DOHH2 (cell line): ENCODE results near the gene PDILT.

ENCODE experiments used
- H3F3A ChIP-seq: fragments of 200-600 bp; sonication (generic), shearing (Covaris generic); 2 replicates; pipeline ENCODE4 v1.6.0; 2016; ENCODE audit warnings: antibody characterized with exemption, mild to moderate bottlenecking; ENCODE audit not compliant: control insufficient read depth, insufficient read depth
- H3K27ac ChIP-seq: fragments of 200-600 bp; sonication (generic); 2 replicates; pipeline ENCODE4 v1.5.1; 2014; ENCODE audit warnings: low read depth, mild to moderate bottlenecking, low read length, moderate library complexity
- H3K27me3 ChIP-seq: fragments of 200-600 bp; sonication (generic); 2 replicates; pipeline ENCODE4 v1.6.1; 2014; ENCODE audit warnings: mild to moderate bottlenecking, low read length, mixed read lengths; ENCODE audit not compliant: control insufficient read depth
- H3K36me3 ChIP-seq: fragments of 200-600 bp; sonication (generic); 2 replicates; pipeline ENCODE4 v1.6.1; 2014; ENCODE audit warnings: mild to moderate bottlenecking, low read length, moderate library complexity, mixed read lengths; ENCODE audit not compliant: control insufficient read depth
- H3K4me1 ChIP-seq: fragments of 200-600 bp; sonication (generic); 2 replicates; pipeline ENCODE4 v1.6.1; 2014; ENCODE audit warnings: mild to moderate bottlenecking, low read length, mixed read lengths; ENCODE audit not compliant: control insufficient read depth
- H3K4me2 ChIP-seq: fragments of 200-600 bp; sonication (generic); 2 replicates; pipeline ENCODE4 v1.6.0; 2014; ENCODE audit warnings: mild to moderate bottlenecking, low read length, moderate library complexity
- H3K4me3 ChIP-seq: fragments of 200-600 bp; sonication (generic); 2 replicates; pipeline ENCODE4 v1.5.1; 2014; ENCODE audit warnings: mild to moderate bottlenecking, low read length, mixed read lengths
- H3K79me2 ChIP-seq: fragments of 200-600 bp; sonication (generic); 2 replicates; pipeline ENCODE4 v1.6.1; 2014; ENCODE audit warnings: mild to moderate bottlenecking, low read length, mixed read lengths; ENCODE audit not compliant: control insufficient read depth
- H3K9me2 ChIP-seq: fragments of 200-600 bp; sonication (generic); replicated peaks from 2 replicates; pipeline ENCODE4 v1.6.1; 2014; ENCODE audit warnings: mild to moderate bottlenecking, low read length, mixed read lengths; ENCODE audit not compliant: control insufficient read depth
- H3K9me3 ChIP-seq: fragments of 200-600 bp; sonication (generic); 2 replicates; pipeline ENCODE4 v1.6.1; 2014; ENCODE audit warnings: antibody characterized with exemption, low read length, mixed read lengths; ENCODE audit not compliant: control insufficient read depth, insufficient read depth
- H4K20me1 ChIP-seq: fragments of 200-600 bp; sonication (generic); 2 replicates; pipeline ENCODE4 v1.6.0; 2014; ENCODE audit warnings: low read depth, mild to moderate bottlenecking, antibody characterized with exemption, low read length, moderate library complexity; ENCODE audit not compliant: control insufficient read depth, insufficient read depth
- EZH2phosphoT487 ChIP-seq: fragments of 200-600 bp; sonication (generic); IDR thresholded peaks from 2 replicates; pipeline ENCODE4 v1.6.1; 2017; ENCODE audit warnings: borderline replicate concordance, mild to moderate bottlenecking, antibody characterized with exemption, low read length, moderate library complexity, mixed read lengths
- TF ChIP-seq, protein P1 (sequence below): fragments of 200-600 bp; sonication (generic); IDR thresholded peaks from one replicate; pipeline ENCODE4 v1.5.1; 2014; ENCODE audit warnings: antibody characterized with exemption, mild to moderate bottlenecking, low read depth, low read length; ENCODE audit not compliant: poor library complexity, severe bottlenecking

Gene PDILT

DNA sequence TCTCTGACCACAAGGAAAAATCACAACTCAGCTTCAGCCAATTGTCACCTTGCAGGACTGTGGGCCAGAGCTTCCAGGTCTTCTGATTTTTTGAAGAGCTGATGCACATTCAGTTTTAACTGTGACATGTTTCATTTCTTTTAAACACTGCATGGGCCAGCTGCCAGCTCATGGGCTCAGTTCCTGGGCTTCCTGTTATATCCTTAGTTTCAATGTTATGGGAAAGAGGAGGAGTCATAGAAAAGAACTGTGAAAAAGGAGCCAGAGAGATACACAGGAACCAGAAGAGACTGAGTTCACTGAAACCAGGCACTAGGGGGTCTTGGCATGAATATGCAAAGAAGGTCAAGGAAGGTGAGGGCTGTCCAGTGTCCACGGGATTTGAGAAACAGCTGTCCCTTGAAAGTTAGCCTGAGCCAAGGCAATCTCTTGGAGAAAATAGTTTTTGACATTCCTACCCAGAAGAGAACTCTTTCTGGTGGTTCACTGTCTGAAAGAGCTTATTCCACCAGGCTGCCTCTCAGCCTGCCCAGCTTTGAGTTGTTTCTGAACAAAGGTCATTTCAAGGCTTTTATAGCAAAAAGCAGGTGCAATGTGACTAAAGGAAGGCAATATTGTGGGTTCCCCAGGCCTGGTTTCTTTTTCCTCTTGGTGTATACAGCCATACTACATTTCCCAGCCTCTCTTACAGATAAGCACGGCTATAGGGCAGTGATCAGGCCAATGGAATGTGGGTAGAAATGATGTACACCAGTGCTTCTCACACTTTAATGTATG is 10.5 kb downstream of the PDILT start:
- H3K9me2 ChIP-seq, result no peaks in the 10 kb centered on the region
- no peaks in the 10 kb centered on the region for H3K27me3 ChIP-seq
- H3K27ac ChIP-seq, result no peak overlapping the region
- no peaks in the 10 kb centered on the region for H3K9me3 ChIP-seq
- H3F3A ChIP-seq, result no peaks in the 10 kb centered on the region
- no peaks in the 10 kb centered on the region for H3K4me1 ChIP-seq
- H3K79me2 ChIP-seq, result no peaks in the 10 kb centered on the region
- no peaks in the 10 kb centered on the region for H3K36me3 ChIP-seq
- no peaks in the 10 kb centered on the region for H4K20me1 ChIP-seq
- H3K4me2 ChIP-seq, result no peak overlapping the region
- TF ChIP-seq EZH2phosphoT487, result no peak
- TF ChIP-seq, protein P1, sequence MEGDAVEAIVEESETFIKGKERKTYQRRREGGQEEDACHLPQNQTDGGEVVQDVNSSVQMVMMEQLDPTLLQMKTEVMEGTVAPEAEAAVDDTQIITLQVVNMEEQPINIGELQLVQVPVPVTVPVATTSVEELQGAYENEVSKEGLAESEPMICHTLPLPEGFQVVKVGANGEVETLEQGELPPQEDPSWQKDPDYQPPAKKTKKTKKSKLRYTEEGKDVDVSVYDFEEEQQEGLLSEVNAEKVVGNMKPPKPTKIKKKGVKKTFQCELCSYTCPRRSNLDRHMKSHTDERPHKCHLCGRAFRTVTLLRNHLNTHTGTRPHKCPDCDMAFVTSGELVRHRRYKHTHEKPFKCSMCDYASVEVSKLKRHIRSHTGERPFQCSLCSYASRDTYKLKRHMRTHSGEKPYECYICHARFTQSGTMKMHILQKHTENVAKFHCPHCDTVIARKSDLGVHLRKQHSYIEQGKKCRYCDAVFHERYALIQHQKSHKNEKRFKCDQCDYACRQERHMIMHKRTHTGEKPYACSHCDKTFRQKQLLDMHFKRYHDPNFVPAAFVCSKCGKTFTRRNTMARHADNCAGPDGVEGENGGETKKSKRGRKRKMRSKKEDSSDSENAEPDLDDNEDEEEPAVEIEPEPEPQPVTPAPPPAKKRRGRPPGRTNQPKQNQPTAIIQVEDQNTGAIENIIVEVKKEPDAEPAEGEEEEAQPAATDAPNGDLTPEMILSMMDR, result no peak
- no peak overlapping the region for H3K4me3 ChIP-seq

DNA sequence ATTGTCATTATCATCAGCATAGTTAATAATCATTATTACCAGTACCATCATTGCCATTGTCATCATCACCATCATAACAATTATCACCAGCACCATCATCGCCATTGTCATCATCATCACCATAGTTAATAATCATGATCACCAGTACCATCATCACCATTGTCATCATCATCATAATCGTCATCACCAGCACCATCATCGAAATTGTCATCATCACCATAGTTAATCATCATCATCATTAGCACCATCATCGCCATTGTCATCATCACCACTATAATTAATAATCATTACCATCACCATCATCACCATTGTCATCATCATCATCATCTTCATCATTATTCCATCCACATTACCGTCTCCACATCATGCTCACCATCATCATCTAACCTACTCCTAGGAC is 13.5 kb downstream of the PDILT start:
- TF ChIP-seq, protein P1, result no peak
- no peak for TF ChIP-seq EZH2phosphoT487
- no peaks in the 10 kb centered on the region for H3K36me3 ChIP-seq
- H3K27ac ChIP-seq, result no peak overlapping the region
- no peaks in the 10 kb centered on the region for H3F3A ChIP-seq
- no peak overlapping the region for H3K4me3 ChIP-seq
- no peaks in the 10 kb centered on the region for H4K20me1 ChIP-seq
- H3K9me3 ChIP-seq, result no peaks in the 10 kb centered on the region
- H3K4me1 ChIP-seq, result no peaks in the 10 kb centered on the region
- H3K9me2 ChIP-seq, result no peaks in the 10 kb centered on the region
- H3K4me2 ChIP-seq, result no peak overlapping the region
- no peaks in the 10 kb centered on the region for H3K27me3 ChIP-seq
- no peaks in the 10 kb centered on the region for H3K79me2 ChIP-seq

DNA sequence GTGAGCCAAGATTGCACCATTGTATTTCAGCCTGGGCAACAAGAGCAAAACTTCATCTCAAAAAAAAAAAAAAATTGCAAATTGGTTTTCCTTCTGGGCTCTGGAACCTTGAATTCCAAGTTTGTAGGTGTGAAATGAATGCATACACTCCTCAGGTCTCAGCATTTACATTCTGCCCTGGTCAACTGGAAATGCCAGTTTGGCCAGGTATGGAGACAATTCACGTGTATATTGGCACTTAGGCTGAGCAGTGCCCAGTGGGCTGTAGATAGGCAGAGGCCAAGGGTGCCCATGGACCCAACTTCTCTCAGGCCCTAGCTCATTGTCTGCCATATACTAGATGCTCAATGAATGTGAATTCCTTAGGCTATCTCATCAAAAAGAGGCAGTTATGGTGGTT is 15.7 kb downstream of the PDILT start:
- H3K36me3 ChIP-seq, result no peaks in the 10 kb centered on the region
- H3K4me1 ChIP-seq, result no peaks in the 10 kb centered on the region
- no peak for TF ChIP-seq EZH2phosphoT487
- TF ChIP-seq, protein P1, result no peak
- H3K4me2 ChIP-seq, result no peak overlapping the region
- H3K79me2 ChIP-seq, result no peaks in the 10 kb centered on the region
- H3F3A ChIP-seq, result no peaks in the 10 kb centered on the region
- no peaks in the 10 kb centered on the region for H3K9me3 ChIP-seq
- H3K4me3 ChIP-seq, result no peak overlapping the region
- no peaks in the 10 kb centered on the region for H4K20me1 ChIP-seq
- no peaks in the 10 kb centered on the region for H3K27me3 ChIP-seq
- H3K27ac ChIP-seq, result no peak overlapping the region
- no peaks in the 10 kb centered on the region for H3K9me2 ChIP-seq

DNA sequence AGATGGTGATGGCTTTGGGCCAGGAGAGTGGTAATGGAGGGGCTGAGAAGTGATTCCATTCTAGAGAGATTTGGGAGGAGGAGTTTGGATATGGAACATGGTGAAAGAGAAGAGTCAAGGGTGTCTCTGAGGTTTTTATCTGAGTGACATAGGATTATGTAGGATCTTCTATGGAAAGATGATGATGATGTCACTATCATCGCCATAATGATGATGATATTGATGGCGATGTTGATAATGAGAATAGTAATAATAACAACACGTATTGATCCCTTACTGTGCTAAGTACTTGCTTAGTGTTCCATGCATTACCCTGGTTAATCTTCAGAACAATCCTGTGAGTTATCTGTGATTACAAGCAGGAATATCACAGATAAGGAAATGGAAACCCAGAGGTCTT is 16.6 kb downstream of the PDILT start:
- Histone ChIP-seq H3K27me3 (no peaks in the 10 kb centered on the region), H3K79me2 (no peaks in the 10 kb centered on the region), H4K20me1 (no peaks in the 10 kb centered on the region), H3F3A (no peaks in the 10 kb centered on the region), H3K4me2 (no peak overlapping the region), H3K9me3 (no peaks in the 10 kb centered on the region), H3K4me1 (no peaks in the 10 kb centered on the region), H3K27ac (no peak overlapping the region), H3K36me3 (no peaks in the 10 kb centered on the region), H3K4me3 (no peak overlapping the region), H3K9me2 (no peaks in the 10 kb centered on the region)
- no peak for TF ChIP-seq EZH2phosphoT487
- TF ChIP-seq, protein P1, result no peak
